GM04503 (cell line): ENCODE results near the gene C22orf15.

Experiments used
- DNase-seq: peaks from one replicate; pipeline ENCODE4 v3.0.0-alpha.2; 2012; ENCODE audit warnings: low read depth

C22orf15 gene

GRCh38 chr22:23750714-23751440, 11.9 kb upstream of the C22orf15 start, which contains the start of gene ZNF70:
ZNF70 (minus strand) TSS chr22:23751112; CDS start chr22:23745140, 5,972 bp downstream.
- peak; percentile 12 for DNase-seq

GRCh38 chr22:23751441-23751996, 11.3 kb upstream of the C22orf15 start:
- no peak for DNase-seq

- no peak for DNase-seq
Observed at GRCh38 chr22:23752090-23752691, 10.6 kb upstream of the C22orf15 start.

- no peak for DNase-seq
Observed at GRCh38 chr22:23752750-23753149, 10.0 kb upstream of the C22orf15 start.

GRCh38 chr22:23753385-23753784, 9.4 kb upstream of the C22orf15 start:
- no peak for DNase-seq

DNA sequence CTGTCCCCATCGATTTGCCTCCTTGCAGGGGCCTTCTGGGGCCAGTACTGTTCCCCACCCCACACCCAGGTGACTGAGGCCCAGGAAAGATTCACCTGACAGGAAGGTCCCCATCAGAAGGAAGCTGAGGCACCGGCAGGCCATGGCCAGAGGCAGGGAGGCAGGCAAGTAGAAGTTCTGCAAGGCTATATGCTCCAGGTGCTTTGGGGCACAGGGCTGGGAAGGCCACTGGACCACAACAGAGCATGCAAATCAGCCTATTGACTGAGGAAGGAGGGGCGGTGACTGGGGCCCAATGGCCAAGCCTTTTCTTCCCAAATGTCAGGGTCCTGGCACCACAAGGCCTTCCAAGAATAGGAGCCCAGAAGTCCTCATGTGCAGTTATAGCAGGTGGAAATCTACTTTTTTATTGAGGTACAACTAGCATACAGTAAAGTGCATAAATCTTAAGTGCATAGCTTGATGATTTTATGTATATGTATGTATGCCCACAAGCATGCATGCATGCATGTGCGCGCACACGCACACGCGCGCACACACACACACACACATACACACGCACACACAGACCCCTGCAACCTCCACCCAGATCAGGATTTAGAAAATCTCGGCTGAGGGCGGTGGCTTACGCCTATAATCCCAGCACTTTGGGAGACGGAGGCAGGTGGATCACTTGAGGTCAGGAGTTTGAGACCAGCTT, 8.4 kb upstream of the C22orf15 start, which contains the start of gene VPREB3:
Gene VPREB3, minus strand, starts transcription at position 206 of the 700 bp plus-strand sequence. Its CDS starts 62 bp downstream, at position 144.
- no peak for DNase-seq

- DNase-seq: no peak
Observed at GRCh38 chr22:23754980-23755636, 7.7 kb upstream of the C22orf15 start.

DNA sequence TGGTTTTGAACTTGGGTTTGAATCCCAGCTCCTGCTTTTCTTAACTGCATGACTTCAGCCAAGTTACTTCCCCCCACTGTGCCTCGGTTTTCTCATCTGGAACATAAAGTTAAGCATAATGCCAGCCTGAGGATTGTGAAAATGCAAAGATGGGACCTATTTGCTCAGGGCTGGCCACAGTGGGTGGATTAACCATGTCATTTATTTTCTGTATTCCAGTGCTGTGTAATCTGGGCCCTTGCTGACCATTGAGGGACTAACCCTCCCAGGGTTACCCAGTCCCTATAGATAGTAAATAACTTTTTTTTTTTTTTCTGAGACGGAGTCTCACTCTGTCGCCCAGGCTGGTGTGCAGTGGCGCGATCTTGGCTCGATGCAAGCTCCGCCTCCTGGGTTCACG, 7.1 kb upstream of the C22orf15 start:
- DNase-seq: no peak

DNA sequence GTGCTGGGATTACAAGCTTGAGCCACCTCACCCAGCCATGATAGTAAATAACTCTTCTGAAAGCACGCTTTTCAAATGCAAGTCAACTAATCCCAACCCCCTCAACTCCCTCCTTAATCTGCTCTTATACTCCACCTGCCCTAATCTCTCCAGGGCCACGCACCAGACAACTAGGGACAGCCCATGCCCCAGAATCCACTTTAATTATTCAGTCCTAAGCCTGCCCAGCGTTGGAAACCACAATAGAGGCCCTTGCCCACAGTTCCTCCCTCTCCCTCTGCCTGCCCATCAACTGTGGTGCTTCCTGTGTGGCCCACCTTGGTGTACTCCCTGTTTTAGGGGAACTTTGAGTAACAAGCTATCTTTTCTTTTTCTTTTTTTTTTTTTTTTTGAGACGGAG, 5.9 kb upstream of the C22orf15 start:
- DNase-seq: no peak

DNA sequence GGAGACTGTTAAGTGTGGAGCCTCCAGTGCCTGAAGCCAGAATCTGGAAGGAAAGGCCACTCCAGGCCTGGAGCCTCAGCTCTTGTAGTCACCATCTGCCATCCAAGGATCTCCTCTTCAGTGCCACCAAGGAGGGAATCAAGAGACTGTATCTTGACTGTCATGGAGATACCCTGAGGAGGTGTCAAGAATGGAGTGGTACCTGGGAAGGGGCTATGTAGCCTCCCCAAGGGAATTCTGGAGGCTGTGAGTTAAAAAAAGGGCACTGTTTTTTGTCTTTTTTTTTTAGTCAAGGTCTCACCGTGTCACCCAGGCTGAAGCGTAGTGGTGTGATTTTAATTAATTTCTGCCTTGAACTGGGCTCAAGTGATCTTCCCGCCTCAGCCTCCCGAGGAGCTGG, 3.2 kb upstream of the C22orf15 start:
- no peak for DNase-seq

GRCh38 chr22:23760056-23760455, 2.7 kb upstream of the C22orf15 start:
- no peak for DNase-seq

DNA sequence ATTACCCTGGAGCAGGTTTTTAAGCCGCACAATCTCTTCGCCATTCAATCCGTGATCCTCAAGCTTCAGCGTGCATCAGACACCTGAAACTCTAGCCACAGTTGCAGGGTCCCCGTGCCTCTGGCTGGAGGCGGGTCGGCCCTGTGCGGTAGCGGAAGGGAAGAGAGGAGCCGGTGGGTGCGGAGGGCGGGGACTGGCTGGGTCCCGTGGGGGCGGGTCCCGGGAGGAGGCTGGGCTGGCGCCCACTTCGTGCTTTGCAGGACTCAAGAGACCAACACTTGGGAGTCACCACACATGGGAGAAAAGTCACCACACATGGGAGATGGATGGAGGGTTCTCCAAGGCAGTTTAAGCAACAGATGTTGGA, 772 bp downstream of the C22orf15 start:
- DNase-seq: no peak

GRCh38 chr22:23763954-23764353, 1.2 kb downstream of the C22orf15 start:
- no peak for DNase-seq

- DNase-seq: no peak
Observed at GRCh38 chr22:23764899-23765881, 2.4 kb downstream of the C22orf15 start.

DNA sequence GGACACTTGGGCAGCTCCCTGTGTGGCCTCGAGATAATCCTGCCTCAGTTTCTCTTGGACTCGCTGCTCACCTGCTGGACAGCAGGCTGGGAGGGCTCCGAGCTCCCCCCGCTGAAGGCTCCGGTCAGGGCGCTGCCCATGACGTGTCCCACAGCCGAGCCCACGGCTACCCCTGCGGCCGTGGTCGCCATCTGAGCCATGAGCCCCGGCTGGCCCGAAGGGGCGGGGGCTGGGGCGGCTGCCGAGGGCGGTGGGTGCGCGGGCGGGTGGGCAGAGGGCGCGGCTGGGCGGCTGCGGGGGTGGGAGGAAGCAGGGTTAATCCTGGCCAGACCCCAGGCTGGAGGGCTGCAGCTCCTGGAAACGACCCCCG, 4.5 kb downstream of the C22orf15 start:
- no peak for DNase-seq

GRCh38 chr22:23767673-23768548, 5.1 kb downstream of the C22orf15 start, which contains the start of gene CHCHD10:
CHCHD10 (minus strand) TSS chr22:23767972; CDS start chr22:23767874, 98 bp downstream.
- DNase-seq: no peak

DNA sequence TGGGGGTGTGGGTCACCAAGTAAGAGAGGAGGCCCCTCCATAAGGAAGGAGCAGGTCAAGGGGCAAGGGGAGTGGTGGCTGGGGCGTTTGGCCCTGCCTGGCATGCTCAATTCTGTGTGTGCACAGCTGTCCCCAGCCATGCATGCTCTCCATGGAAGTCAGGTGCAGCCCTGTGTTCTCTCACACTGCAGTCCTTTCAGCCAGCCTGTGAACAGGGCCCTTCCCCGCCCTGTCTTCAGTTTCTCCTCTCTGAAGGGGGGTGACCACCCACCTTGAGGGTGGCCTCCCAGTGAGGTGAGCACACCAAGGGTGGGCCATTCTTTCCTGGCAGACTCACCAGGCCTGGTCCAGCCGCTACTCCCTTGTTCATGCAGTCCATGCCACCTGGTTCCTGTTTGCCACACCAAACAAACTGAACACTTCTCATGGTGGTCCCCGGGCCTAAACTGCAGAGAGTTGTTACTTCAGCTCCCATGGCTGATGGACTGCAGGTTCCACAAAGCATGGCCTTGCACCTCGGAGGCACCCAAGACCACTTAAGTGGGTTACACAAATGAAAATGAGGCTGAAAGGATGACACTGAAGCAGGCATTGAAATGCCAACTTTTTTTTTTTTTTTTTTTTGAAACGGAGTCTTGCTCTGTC, 6.7 kb downstream of the C22orf15 start:
- no peak for DNase-seq

DNA sequence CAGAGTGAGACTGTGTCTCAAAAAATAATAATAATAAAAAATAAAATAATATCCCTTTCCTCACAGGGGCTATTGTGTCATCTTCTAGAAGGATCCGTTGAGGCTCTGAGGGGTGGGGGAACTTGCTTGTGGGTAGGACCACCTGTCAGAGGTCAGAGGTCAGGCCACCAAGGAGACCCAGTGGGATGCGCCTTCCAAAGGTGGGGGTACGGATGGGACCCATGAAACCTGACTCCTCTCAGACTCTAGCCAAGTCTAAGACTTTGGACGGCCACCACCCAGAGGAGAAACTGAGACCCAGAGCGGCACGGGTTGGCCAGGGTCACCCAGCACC, 9.5 kb downstream of the C22orf15 start:
- DNase-seq: no peak

DNA sequence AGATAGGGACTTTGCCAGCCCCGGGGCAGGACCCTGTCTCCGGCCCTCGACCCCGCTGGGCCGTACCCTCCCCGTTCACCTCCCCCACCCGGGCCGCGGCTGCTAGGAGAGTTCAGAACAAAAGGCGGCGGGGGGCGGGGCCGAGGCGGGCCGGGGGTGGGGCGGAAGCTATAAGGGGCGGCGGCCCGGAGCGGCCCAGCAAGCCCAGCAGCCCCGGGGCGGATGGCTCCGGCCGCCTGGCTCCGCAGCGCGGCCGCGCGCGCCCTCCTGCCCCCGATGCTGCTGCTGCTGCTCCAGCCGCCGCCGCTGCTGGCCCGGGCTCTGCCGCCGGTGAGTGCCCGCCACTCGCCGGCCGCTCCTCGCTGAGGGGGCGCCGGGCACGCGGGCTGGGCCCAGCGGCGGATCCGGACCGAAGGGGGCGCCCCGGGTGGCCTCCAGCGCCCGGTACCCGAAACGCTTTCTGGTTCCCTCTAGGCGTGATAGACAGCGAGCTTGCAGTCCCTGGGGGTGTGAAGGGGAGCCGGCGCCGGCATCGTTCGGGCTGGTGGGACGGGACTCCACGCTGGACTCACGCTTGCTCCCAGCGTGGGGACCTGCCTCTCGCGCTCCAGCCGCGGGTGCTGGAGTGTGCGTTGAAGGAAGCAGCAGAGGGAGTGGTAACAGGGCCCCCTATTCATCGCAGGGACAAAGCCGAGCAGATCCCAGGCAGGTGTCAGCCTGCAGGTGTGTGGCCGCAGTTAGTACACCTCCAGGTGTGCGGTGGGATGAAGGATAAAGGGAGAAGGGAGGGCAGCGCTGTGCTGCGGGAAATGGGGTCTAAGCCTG, 10.1 kb downstream of the C22orf15 start, which contains the start of gene MMP11:
Gene MMP11, plus strand, starts transcription at position 201 of the 825 bp plus-strand sequence. Its CDS starts 22 bp downstream, at position 223.
- no peak for DNase-seq
